Breast epithelium (tissue), 4 donors: Measurements from ENCODE around the gene GLT6D1. TPM values are rescaled to one million over a fixed set of nuclear protein-coding genes. Genes with fewer than 3 reads are reported as not detected.

Experiments used
- DNase-seq, 2 donors: peaks; one replicate each; pipeline ENCODE4 v3.0.0-alpha.2; 2019; ENCODE audit warnings: low spot score in 2 of 2
- H3K27ac ChIP-seq, 2 donors: fragments of 200-600 bp; sonication (generic) in 1 of 2; one replicate each; pipeline ENCODE4 v1.5.1; 2016 to 2019; ENCODE audit warnings: mild to moderate bottlenecking in 1 of 2
- H3K27me3 ChIP-seq, 2 donors: fragments of 200-600 bp; sonication (generic) in 1 of 2; one replicate each; pipeline versions ENCODE4 v1.5.1 to v1.6.0; 2017 to 2019; ENCODE audit warnings: control low read depth in 1 of 2, mild to moderate bottlenecking in 1 of 2
- H3K36me3 ChIP-seq: fragments of 200-600 bp; one replicate; pipeline ENCODE4 v1.5.1; 2019
- H3K4me1 ChIP-seq, 2 donors: fragments of 200-600 bp; sonication (generic); one replicate each; pipeline ENCODE4 v1.5.1; 2016 to 2019; ENCODE audit warnings: control low read depth in 1 of 2
- H3K4me3 ChIP-seq, 3 donors: fragments of 200-600 bp; sonication (generic); 1 replicate in 2 of 3; 2 replicates in 1 of 3; pipeline ENCODE4 v1.5.1; 2016 to 2019; ENCODE audit warnings: mild to moderate bottlenecking in 3 of 3, moderate library complexity in 2 of 3
- H3K9me3 ChIP-seq, 2 donors: fragments of 200-600 bp; sonication (generic) in 1 of 2; one replicate each; pipeline ENCODE4 v1.5.1; 2016 to 2019; ENCODE audit warnings: control low read depth in 1 of 2
- POLR2A ChIP-seq: fragments of 450-650 bp; IDR thresholded peaks from one replicate; pipeline ENCODE4 v1.6.1; 2016; ENCODE audit warnings: antibody characterized with exemption, mild to moderate bottlenecking, moderate library complexity
- POLR2AphosphoS5 ChIP-seq, 3 donors: sonication (generic); formaldehyde crosslinking; IDR thresholded peaks; one replicate each; pipeline ENCODE4 v1.6.1; 2017; ENCODE audit warnings: antibody characterized with exemption in 3 of 3
- intact Hi-C: fragments of 100-400 bp; cut with DNase I; formaldehyde crosslinking; loops from one replicate; pipeline ENCODE4 v1.15.1; 2023; ENCODE audit warnings: low total_unique reads
- total RNA-seq, 3 donors: library from RNA; depleted of rRNA; stranded (reverse); fragments of >200 nt; gene quantifications; one replicate each; pipeline ENCODE4 v1.1.0, GENCODE V29; 2016
- TF ChIP-seq, protein P1 (sequence below), 3 donors: fragments of 450-650 bp; IDR thresholded peaks; one replicate each; pipeline ENCODE4 v1.5.1; 2016 to 2017; ENCODE audit warnings: antibody characterized with exemption in 3 of 3, mild to moderate bottlenecking in 3 of 3, moderate library complexity in 3 of 3

Gene GLT6D1
- total RNA-seq, 3 donors from 2014 or later: not detected

GRCh38 chr9:135681161-135681560 lies 41.8 kb upstream of the GLT6D1 start:
- Histone ChIP-seq H3K27me3 (peaks cover 3 to 46% of the 10 kb centered on the region in 2 donors), H3K4me1 (no peaks in the 10 kb centered on the region), H3K36me3 (no peaks in the 10 kb centered on the region), H3K27ac (no peak overlapping the region), H3K4me3 (no peak overlapping the region), H3K9me3 (no peaks in the 10 kb centered on the region)
- DNase-seq: no peak
- TF ChIP-seq POLR2AphosphoS5 (IDR thresholded peaks at IDR 0.05) (no peak), POLR2A (no peak)
- TF ChIP-seq, protein P1, sequence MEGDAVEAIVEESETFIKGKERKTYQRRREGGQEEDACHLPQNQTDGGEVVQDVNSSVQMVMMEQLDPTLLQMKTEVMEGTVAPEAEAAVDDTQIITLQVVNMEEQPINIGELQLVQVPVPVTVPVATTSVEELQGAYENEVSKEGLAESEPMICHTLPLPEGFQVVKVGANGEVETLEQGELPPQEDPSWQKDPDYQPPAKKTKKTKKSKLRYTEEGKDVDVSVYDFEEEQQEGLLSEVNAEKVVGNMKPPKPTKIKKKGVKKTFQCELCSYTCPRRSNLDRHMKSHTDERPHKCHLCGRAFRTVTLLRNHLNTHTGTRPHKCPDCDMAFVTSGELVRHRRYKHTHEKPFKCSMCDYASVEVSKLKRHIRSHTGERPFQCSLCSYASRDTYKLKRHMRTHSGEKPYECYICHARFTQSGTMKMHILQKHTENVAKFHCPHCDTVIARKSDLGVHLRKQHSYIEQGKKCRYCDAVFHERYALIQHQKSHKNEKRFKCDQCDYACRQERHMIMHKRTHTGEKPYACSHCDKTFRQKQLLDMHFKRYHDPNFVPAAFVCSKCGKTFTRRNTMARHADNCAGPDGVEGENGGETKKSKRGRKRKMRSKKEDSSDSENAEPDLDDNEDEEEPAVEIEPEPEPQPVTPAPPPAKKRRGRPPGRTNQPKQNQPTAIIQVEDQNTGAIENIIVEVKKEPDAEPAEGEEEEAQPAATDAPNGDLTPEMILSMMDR (IDR thresholded peaks at IDR 0.05): no peak
- intact Hi-C loops: no loop called here

DNA sequence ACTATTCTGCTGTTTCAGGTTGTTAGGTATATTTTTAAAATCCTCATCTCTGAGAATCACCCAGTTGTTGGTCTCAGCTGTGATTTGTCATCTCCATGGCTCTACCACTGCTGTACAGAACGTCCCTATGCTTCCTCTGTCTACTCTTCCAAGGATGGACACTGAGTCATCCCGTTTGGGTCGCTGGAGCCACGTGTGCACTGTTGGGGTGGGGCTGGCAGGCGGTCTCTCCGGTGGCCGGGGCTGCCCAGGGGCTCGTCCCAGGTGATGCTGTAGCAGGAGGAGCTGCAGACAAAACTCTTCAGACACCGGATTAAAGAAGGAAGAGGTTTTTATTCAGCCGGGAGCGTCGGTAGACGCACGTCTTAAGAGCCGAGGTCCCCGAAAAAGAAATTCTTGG lies 40.7 kb upstream of the GLT6D1 start:
- H3K36me3 ChIP-seq: no peaks in the 10 kb centered on the region
- no peaks in the 10 kb centered on the region for H3K9me3 ChIP-seq
- no peak overlapping the region for H3K4me3 ChIP-seq
- H3K4me1 ChIP-seq: no peaks in the 10 kb centered on the region
- no peak for DNase-seq
- peaks cover 3 to 38% of the 10 kb centered on the region in 2 donors for H3K27me3 ChIP-seq
- intact Hi-C loops: no loop called here
- no peak for TF ChIP-seq POLR2A
- TF ChIP-seq POLR2AphosphoS5 (IDR thresholded peaks at IDR 0.05): no peak
- TF ChIP-seq, protein P1 (IDR thresholded peaks at IDR 0.05): no peak
- no peak overlapping the region for H3K27ac ChIP-seq

DNA sequence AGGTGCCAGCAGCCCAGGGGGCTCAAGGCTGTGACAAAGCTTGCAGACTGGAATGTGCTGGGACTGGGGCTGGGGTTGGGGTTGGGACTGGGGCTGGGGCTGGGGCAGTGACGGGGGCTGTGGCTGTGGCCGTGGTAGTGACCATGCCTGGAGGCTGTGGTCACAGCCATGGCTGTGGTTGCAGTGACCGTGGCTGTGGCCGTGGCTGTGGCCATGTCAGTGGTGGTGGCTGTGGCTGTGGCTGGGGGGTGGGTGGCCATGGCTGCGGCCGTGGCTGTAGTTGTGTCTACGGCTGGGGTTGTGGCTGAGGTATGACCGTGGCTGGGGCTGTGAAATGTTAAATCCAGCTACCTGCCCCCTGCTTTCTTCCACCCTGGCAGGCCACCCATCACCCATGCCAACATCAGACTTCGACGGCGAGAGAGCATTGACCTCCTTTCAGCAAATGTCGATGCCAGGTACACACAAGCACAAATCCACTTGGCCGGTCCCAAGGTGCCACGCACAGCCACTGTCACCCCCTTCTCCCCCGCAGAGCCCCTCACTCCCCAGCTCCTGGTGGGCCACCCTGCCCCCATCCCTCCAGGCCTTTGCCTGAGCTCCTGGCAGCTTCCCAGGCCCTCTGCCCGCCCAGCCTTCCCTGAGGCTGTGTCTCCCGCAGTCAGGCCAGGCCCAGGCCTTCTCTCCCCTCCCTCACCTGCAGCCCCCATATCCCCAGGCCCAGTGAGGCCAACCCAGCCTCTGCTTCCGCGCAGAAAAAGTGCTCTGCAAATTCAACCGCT lies 39.1 kb upstream of the GLT6D1 start:
- Histone ChIP-seq H3K4me1 (no peaks in the 10 kb centered on the region), H3K27me3 (peaks cover 3 to 22% of the 10 kb centered on the region in 2 donors), H3K36me3 (no peaks in the 10 kb centered on the region), H3K27ac (no peak overlapping the region), H3K9me3 (no peaks in the 10 kb centered on the region), H3K4me3 (no peak overlapping the region)
- no peak for DNase-seq
- intact Hi-C loops: no loop called here
- TF ChIP-seq POLR2AphosphoS5 (IDR thresholded peaks at IDR 0.05): no peak
- TF ChIP-seq, protein P1 (IDR thresholded peaks at IDR 0.05): no peak
- no peak for TF ChIP-seq POLR2A

- H3K27me3 ChIP-seq: peaks cover 0 to 15% of the 10 kb centered on the region in 2 donors
- H3K4me1 ChIP-seq: no peaks in the 10 kb centered on the region
- intact Hi-C loops: no loop called here
- TF ChIP-seq POLR2A: no peak
- TF ChIP-seq, protein P1 (IDR thresholded peaks at IDR 0.05): no peak
- no peak for TF ChIP-seq POLR2AphosphoS5 (IDR thresholded peaks at IDR 0.05)
- H3K4me3 ChIP-seq: no peak overlapping the region
- no peaks in the 10 kb centered on the region for H3K9me3 ChIP-seq
- no peak for DNase-seq
- no peaks in the 10 kb centered on the region for H3K36me3 ChIP-seq
- H3K27ac ChIP-seq: no peak overlapping the region
Observed at GRCh38 chr9:135677641-135678168, 38.4 kb upstream of the GLT6D1 start.

DNA sequence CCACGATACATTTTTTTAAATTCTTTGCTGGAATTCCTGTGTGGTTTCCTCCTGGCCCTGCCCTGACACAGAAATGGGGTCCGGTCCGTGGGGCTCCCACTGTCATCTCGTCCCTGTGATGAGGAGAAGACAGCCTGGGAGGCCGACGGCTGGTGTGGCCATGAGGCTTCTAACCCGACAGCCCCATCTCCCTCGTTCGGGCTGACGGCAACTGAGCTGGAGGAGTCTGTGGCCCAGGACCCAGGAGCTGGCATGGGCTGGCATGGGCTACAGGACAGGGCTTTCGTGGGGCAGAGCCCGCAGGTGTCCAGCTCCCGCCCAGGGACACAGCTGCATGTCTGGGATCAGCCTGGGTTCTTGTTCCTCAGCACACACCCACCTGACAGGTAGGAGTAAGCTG lies 37.6 kb upstream of the GLT6D1 start:
- peaks cover 0 to 10% of the 10 kb centered on the region in 2 donors for H3K27me3 ChIP-seq
- no peak for DNase-seq
- no peak overlapping the region for H3K4me3 ChIP-seq
- no peaks in the 10 kb centered on the region for H3K4me1 ChIP-seq
- H3K27ac ChIP-seq: no peak overlapping the region
- H3K36me3 ChIP-seq: no peaks in the 10 kb centered on the region
- TF ChIP-seq POLR2A (no peak), POLR2AphosphoS5 (IDR thresholded peaks at IDR 0.05) (no peak)
- intact Hi-C loops: no loop called here
- H3K9me3 ChIP-seq: no peaks in the 10 kb centered on the region
